ENCODE measurements around the gene ABTB2. TPM values are rescaled to one million over a fixed set of nuclear protein-coding genes. Genes with fewer than 3 reads are reported as not detected.

The ABTB2 gene
- total and polyA plus RNA-seq, 9 of the 15 experiments (the other 6 are each of a cell fraction or from before 2014, with no cell fraction given): 0.03 to 0.18 (median 0.12) TPM; not detected in 2

DNA sequence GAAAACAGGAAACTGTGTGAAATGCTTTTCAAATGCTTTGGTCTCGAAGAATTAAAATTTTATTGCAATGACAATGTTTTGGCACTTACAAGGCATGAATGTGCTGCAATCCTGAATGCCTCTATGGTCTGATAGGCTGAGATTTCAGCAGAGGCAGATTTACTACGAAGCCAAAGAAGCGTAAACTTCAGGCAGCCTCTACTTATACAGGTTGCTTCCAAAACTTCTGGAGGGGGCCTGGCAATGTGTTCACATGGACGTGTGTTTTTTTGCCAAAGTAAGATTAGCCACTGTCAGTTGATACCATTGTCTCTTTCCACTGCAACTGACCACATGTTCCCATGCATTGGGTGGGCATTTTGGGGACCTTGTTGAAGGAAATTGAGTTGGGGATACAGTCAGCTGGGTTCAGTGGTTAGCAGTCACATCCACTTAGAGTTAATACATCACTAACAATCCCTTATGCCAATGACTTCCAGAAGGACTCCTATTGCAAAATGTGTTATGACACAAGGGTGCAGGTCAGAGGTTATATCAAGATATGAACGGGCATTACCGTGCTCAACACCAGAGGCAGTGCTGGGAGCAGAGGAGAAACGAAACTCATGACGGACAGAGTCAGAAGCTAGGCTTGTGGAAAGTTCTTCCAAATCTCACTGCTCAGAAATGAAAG is 48.8 kb downstream of the ABTB2 start:
- POLR2A ChIA-PET: interaction anchor here (1.0 to 1.1 kb wide), 2 partner anchors 9 to 116 kb away, joined by 3 to 7 read pairs; no protein-coding TSS in a partner anchor

More for the DNA sequence above, 48.8 kb downstream of the ABTB2 start:
- Histone ChIP-seq H3K4me3 (no peak overlapping the region), H3K36me3 (ENCODE audit: control insufficient read depth, insufficient read depth, low read length) (no peaks in the 10 kb centered on the region), H3K4me1 (replicated peaks in 1 of 2; ENCODE audit: control insufficient read depth in 2 of 2, insufficient read depth in 2 of 2, low read length in 2 of 2) (no peaks in the 10 kb centered on the region), H3K9ac (ENCODE audit: insufficient read depth in 1 of 2, low read depth in 2 of 2, low read length in 2 of 2) (no peak overlapping the region), H3K27me3 (ENCODE audit: control insufficient read depth in 2 of 2, insufficient read depth in 2 of 2, low read length in 2 of 2) (peaks cover 28 to 50% of the 10 kb centered on the region in 2 experiments; a peak in 4 of 5 replicates), H3K9me3 (replicated peaks; ENCODE audit: control insufficient read depth, insufficient read depth, low read depth, low read length) (no peaks in the 10 kb centered on the region), H2AFZ (ENCODE audit: low read depth, low read length) (no peak overlapping the region), H3K4me2 (ENCODE audit: insufficient read depth, low read length) (no peak overlapping the region), H3K79me2 (ENCODE audit: control insufficient read depth, insufficient read depth, low read length) (no peaks in the 10 kb centered on the region), H3K9me1 (ENCODE audit: control insufficient read depth, insufficient read depth, low read length) (no peaks in the 10 kb centered on the region), H4K20me1 (replicated peaks; ENCODE audit: control insufficient read depth, insufficient read depth, low read length) (no peaks in the 10 kb centered on the region; the same call in none of the 2 replicates), H3K27ac (ENCODE audit: extremely low read depth, low read depth, low read length) (no peak overlapping the region)
- FAIRE-seq (no peak), ATAC-seq (peak; percentile 61; the same call in 2 of the 3 replicates), DNase-seq (ENCODE audit: extremely low read depth in 1 of 4, low spot score in 3 of 4) (no peak)
- no TSS peak for BruUV-seq (replicated peaks)
- WGBS (ENCODE audit: insufficient coverage, low coverage, missing lambda C conversion rate): 3% methylated on average over 8 of the region's 8 CpGs
- intact Hi-C loops (cut with micrococcal nuclease) (no loop called here), in situ Hi-C loops (cut with MboI) (no loop called here)
- CTCF ChIA-PET (ENCODE audit: low intra/inter-chr PET ratio): no interaction called here
- TF ChIP-seq, protein P1, sequence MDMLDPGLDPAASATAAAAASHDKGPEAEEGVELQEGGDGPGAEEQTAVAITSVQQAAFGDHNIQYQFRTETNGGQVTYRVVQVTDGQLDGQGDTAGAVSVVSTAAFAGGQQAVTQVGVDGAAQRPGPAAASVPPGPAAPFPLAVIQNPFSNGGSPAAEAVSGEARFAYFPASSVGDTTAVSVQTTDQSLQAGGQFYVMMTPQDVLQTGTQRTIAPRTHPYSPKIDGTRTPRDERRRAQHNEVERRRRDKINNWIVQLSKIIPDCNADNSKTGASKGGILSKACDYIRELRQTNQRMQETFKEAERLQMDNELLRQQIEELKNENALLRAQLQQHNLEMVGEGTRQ (CRISPR knock-in tag; IDR thresholded peaks at IDR 0.05): no peak
- TF ChIP-seq CREM (IDR thresholded peaks at IDR 0.05; ENCODE audit: low read depth): 0 out of 2 replicates have a peak, but pooled peaks have one; percentile 10
- peak; percentile 42; the same call in 1 of the 2 replicates for TF ChIP-seq NR2C1 (IDR thresholded peaks at IDR 0.05)
- TF ChIP-seq NR2C1 (tag; IDR thresholded peaks at IDR 0.05): peak; percentile 90
- no peak for TF ChIP-seq CEBPG (CRISPR knock-in tag; IDR thresholded peaks at IDR 0.05)
- TF ChIP-seq CEBPG (tag; conservative IDR thresholded peaks at IDR 0.05 in 1 of 2, IDR thresholded peaks at IDR 0.05 in 1 of 2): peak; percentile 53 to 60
- 0 out of 2 replicates have a peak, but pooled peaks have one; percentile 13 for TF ChIP-seq FOSL1 (tag; conservative IDR thresholded peaks at IDR 0.05)
- no peak for TF ChIP-seq ZNF444 (CRISPR knock-in tag; IDR thresholded peaks at IDR 0.05)
- TF ChIP-seq, protein P2, sequence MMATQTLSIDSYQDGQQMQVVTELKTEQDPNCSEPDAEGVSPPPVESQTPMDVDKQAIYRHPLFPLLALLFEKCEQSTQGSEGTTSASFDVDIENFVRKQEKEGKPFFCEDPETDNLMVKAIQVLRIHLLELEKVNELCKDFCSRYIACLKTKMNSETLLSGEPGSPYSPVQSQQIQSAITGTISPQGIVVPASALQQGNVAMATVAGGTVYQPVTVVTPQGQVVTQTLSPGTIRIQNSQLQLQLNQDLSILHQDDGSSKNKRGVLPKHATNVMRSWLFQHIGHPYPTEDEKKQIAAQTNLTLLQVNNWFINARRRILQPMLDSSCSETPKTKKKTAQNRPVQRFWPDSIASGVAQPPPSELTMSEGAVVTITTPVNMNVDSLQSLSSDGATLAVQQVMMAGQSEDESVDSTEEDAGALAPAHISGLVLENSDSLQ (IDR thresholded peaks at IDR 0.05): no peak
- no peak for TF ChIP-seq NR2C2 (CRISPR knock-in tag; IDR thresholded peaks at IDR 0.05)
- TF ChIP-seq NR2C2 (tag; IDR thresholded peaks at IDR 0.05): peak; percentile 90
- TF ChIP-seq, protein P3, sequence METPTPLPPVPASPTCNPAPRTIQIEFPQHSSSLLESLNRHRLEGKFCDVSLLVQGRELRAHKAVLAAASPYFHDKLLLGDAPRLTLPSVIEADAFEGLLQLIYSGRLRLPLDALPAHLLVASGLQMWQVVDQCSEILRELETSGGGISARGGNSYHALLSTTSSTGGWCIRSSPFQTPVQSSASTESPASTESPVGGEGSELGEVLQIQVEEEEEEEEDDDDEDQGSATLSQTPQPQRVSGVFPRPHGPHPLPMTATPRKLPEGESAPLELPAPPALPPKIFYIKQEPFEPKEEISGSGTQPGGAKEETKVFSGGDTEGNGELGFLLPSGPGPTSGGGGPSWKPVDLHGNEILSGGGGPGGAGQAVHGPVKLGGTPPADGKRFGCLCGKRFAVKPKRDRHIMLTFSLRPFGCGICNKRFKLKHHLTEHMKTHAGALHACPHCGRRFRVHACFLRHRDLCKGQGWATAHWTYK (CRISPR knock-in tag; IDR thresholded peaks at IDR 0.05): no peak
- TF ChIP-seq CBX5 (IDR thresholded peaks at IDR 0.05; ENCODE audit: borderline replicate concordance, low read depth): no peak
- no peak for TF ChIP-seq TSC22D4 (tag; IDR thresholded peaks at IDR 0.05)
- peak; percentile 79 for TF ChIP-seq CEBPB (tag; IDR thresholded peaks at IDR 0.05)
- no peak for TF ChIP-seq MXI1 (IDR thresholded peaks at IDR 0.05; ENCODE audit: low read depth, low read length)
- TF ChIP-seq TAL1 (IDR thresholded peaks at IDR 0.05): no peak

Measured in K562 (cell line).